Measurements from ENCODE around the gene GNAO1.

The GNAO1 gene

GRCh38 chr16:56190677-56191155 is 573 bp upstream of the GNAO1 start:
- in situ Hi-C loops (cut with HindIII; ENCODE audit: low sequenced_read_pairs): no loop called here
- DNase-seq (ENCODE audit: low read depth): no peak
- no peak for TF ChIP-seq CTCF (IDR thresholded peaks at IDR 0.05; ENCODE audit: low read depth, low read length, missing control alignments)
- H3K4me3 ChIP-seq (ENCODE audit: low read depth, low read length): peak overlapping the region; percentile 32

- in situ Hi-C loops (cut with HindIII; ENCODE audit: low sequenced_read_pairs): no loop called here
- H3K4me3 ChIP-seq (ENCODE audit: low read depth, low read length): no peak overlapping the region
- DNase-seq (ENCODE audit: low read depth): no peak
- TF ChIP-seq CTCF (IDR thresholded peaks at IDR 0.05; ENCODE audit: low read depth, low read length, missing control alignments): no peak
Measured at GRCh38 chr16:56191835-56192634, 746 bp downstream of the GNAO1 start.

GRCh38 chr16:56192635-56192945 is 1.3 kb downstream of the GNAO1 start:
- no peak for DNase-seq (ENCODE audit: low read depth)
- no peak for TF ChIP-seq CTCF (IDR thresholded peaks at IDR 0.05; ENCODE audit: low read depth, low read length, missing control alignments)
- H3K4me3 ChIP-seq (ENCODE audit: low read depth, low read length): no peak overlapping the region
- in situ Hi-C loops (cut with HindIII; ENCODE audit: low sequenced_read_pairs): no loop called here

GRCh38 chr16:56192986-56193945 is 2.0 kb downstream of the GNAO1 start:
- DNase-seq (ENCODE audit: low read depth): no peak
- in situ Hi-C loops (cut with HindIII; ENCODE audit: low sequenced_read_pairs): no loop called here
- TF ChIP-seq CTCF (IDR thresholded peaks at IDR 0.05; ENCODE audit: low read depth, low read length, missing control alignments): no peak
- no peak overlapping the region for H3K4me3 ChIP-seq (ENCODE audit: low read depth, low read length)

- no peak for TF ChIP-seq CTCF (IDR thresholded peaks at IDR 0.05; ENCODE audit: low read depth, low read length, missing control alignments)
- no peak overlapping the region for H3K4me3 ChIP-seq (ENCODE audit: low read depth, low read length)
- in situ Hi-C loops (cut with HindIII; ENCODE audit: low sequenced_read_pairs): no loop called here
- peak; percentile 49 for DNase-seq (ENCODE audit: low read depth)
Measured at GRCh38 chr16:56193951-56194726, 2.9 kb downstream of the GNAO1 start.

GRCh38 chr16:56195151-56195550 is 3.9 kb downstream of the GNAO1 start:
- no peak for DNase-seq (ENCODE audit: low read depth)
- no peak for TF ChIP-seq CTCF (IDR thresholded peaks at IDR 0.05; ENCODE audit: low read depth, low read length, missing control alignments)
- in situ Hi-C loops (cut with HindIII; ENCODE audit: low sequenced_read_pairs): no loop called here
- H3K4me3 ChIP-seq (ENCODE audit: low read depth, low read length): no peak overlapping the region

Measured in astrocyte of the cerebellum (primary cell).